K562 (cell line): ENCODE results near the gene PDZRN4. TPM values are rescaled to one million over a fixed set of nuclear protein-coding genes. Genes with fewer than 3 reads are reported as not detected.

Experiments used
- ATAC-seq: fragments of 200-7000 bp; cut with Tn5 transposase; 3 replicates; pipeline ENCODE4 v1.9.1; 2020; ENCODE audit warnings: moderate library complexity
- BruUV-seq: library from RNA; stranded (reverse); fragments of 400-500 nt; replicated peaks from 2 replicates; lab custom pipeline; 2021; lab: Mats Ljungman, UMichigan
- CTCF ChIA-PET: fragments of 300-600 bp; formaldehyde crosslinking; extraction: SDS; loops from one replicate; lab custom pipeline; 2021; ENCODE audit warnings: low intra/inter-chr PET ratio; lab: Yijun Ruan, JAX
- POLR2A ChIA-PET: fragments of 300-600, 350-650 bp; sonication (Branson Sonifier 250); formaldehyde crosslinking; extraction: SDS; loops from one replicate; lab custom pipeline; 2021; ENCODE audit warnings: antibody characterized with exemption, inconsistent platforms; lab: Yijun Ruan, JAX
- DNase-seq, 4 experiments: peaks; one replicate each; pipeline versions ENCODE4 v3.0.0 to v3.0.0-alpha.2; 2011 to 2018; ENCODE audit warnings: low spot score in 3 of 4, mixed read lengths in 3 of 4; ENCODE audit errors: extremely low read depth in 1 of 4
- FAIRE-seq: peaks from 2 replicates; lab custom pipeline; 2011; peaks lifted over from hg19 to GRCh38; lab: Jason Lieb, UNC
- H2AFZ ChIP-seq: 2 replicates; pipeline ENCODE4 v1.6.0; 2011; ENCODE audit warnings: low read depth, low read length, control low read depth, inconsistent platforms
- H3K27ac ChIP-seq: fragments of 200-600 bp; 3 replicates; pipeline ENCODE4 v1.8.0; 2011; ENCODE audit warnings: low read depth, mild to moderate bottlenecking, control low read depth, inconsistent platforms, low read length, moderate library complexity, mixed read lengths; ENCODE audit errors: extremely low read depth
- H3K27me3 ChIP-seq, 2 experiments: fragments of 300-600 bp in 1 of 2; 2 replicates in 1 of 2; 3 replicates in 1 of 2; pipeline versions ENCODE4 v1.6.0 to v1.8.0; 2011; ENCODE audit warnings: inconsistent platforms in 2 of 2, low read length in 2 of 2, mild to moderate bottlenecking in 1 of 2, mixed read lengths in 1 of 2, moderate library complexity in 1 of 2; ENCODE audit not compliant: control insufficient read depth in 2 of 2, insufficient read depth in 2 of 2
- H3K36me3 ChIP-seq: fragments of 300-600 bp; 3 replicates; pipeline ENCODE4 v1.8.0; 2011; ENCODE audit warnings: mild to moderate bottlenecking, low read length, inconsistent platforms; ENCODE audit not compliant: control insufficient read depth, insufficient read depth
- H3K4me1 ChIP-seq, 2 experiments: fragments of 200-600 bp in 1 of 2; replicated peaks in 1 of 2; 2 replicates in 1 of 2; 3 replicates in 1 of 2; pipeline versions ENCODE4 v1.5.1 to v1.8.0; 2011; ENCODE audit warnings: inconsistent platforms in 2 of 2, low read length in 2 of 2, mild to moderate bottlenecking in 1 of 2, mixed read lengths in 1 of 2, moderate library complexity in 1 of 2; ENCODE audit not compliant: control insufficient read depth in 2 of 2, insufficient read depth in 2 of 2
- H3K4me2 ChIP-seq: 2 replicates; pipeline ENCODE4 v1.6.1; 2011; ENCODE audit warnings: low read length, control low read depth, inconsistent platforms, mixed read lengths; ENCODE audit not compliant: insufficient read depth
- H3K4me3 ChIP-seq: fragments of 200-600 bp; sonication (generic), shearing (Covaris generic); 2 replicates; pipeline ENCODE4 v1.5.1; 2016; ENCODE audit warnings: control low read depth, inconsistent platforms
- H3K79me2 ChIP-seq: fragments of 200-600 bp; 3 replicates; pipeline ENCODE4 v1.8.0; 2011; ENCODE audit warnings: low read length, inconsistent platforms; ENCODE audit not compliant: control insufficient read depth, insufficient read depth
- H3K9ac ChIP-seq, 2 experiments: 2 replicates each; pipeline versions ENCODE4 v1.6.0 to v1.6.1; 2011; ENCODE audit warnings: low read depth in 2 of 2, low read length in 2 of 2, control low read depth in 1 of 2, inconsistent platforms in 1 of 2, mild to moderate bottlenecking in 1 of 2, mixed read lengths in 1 of 2; ENCODE audit not compliant: insufficient read depth in 1 of 2
- H3K9me1 ChIP-seq: one replicate; pipeline ENCODE4 v1.6.0; 2011; ENCODE audit warnings: inconsistent platforms, mild to moderate bottlenecking, low read length, moderate library complexity; ENCODE audit not compliant: control insufficient read depth, insufficient read depth
- H3K9me3 ChIP-seq: replicated peaks from 2 replicates; pipeline ENCODE4 v1.5.1; 2011; ENCODE audit warnings: low read depth, low read length, inconsistent platforms; ENCODE audit not compliant: control insufficient read depth, insufficient read depth
- H4K20me1 ChIP-seq: replicated peaks from 2 replicates; pipeline ENCODE4 v1.6.1; 2011; ENCODE audit warnings: low read length, inconsistent platforms, mixed read lengths; ENCODE audit not compliant: control insufficient read depth, insufficient read depth
- DLX4 ChIP-seq: fragments of 250-450 bp; sonication (Bioruptor Pico); IDR thresholded peaks from 2 replicates; pipeline ENCODE4 v1.6.1; 2021; ENCODE audit warnings: mild to moderate bottlenecking
- NUFIP1 ChIP-seq: fragments of 450-650 bp; IDR thresholded peaks from 2 replicates; pipeline ENCODE4 v1.6.1; 2018; ENCODE audit not compliant: partially characterized antibody
- SRSF7 ChIP-seq: fragments of 200-400 bp; formaldehyde crosslinking; optimal IDR thresholded peaks from 2 replicates; pipeline ENCODE3; 2017; ENCODE audit warnings: mild to moderate bottlenecking, low read depth, low read length
- TFE3 ChIP-seq: fragments of 450-650 bp; formaldehyde crosslinking; IDR thresholded peaks from 2 replicates; pipeline ENCODE4 v1.4.0; 2020; ENCODE audit warnings: mild to moderate bottlenecking, mixed read lengths
- THAP7 ChIP-seq: fragments of 250-450 bp; sonication (Bioruptor Pico); IDR thresholded peaks from 2 replicates; pipeline ENCODE4 v1.5.0; 2021
- ZNF318 ChIP-seq, 2 experiments: fragments of 450-650 bp; IDR thresholded peaks; 2 replicates each; pipeline ENCODE4 v1.6.1; 2016; ENCODE audit warnings: mild to moderate bottlenecking in 2 of 2, borderline replicate concordance in 1 of 2, low read depth in 1 of 2, moderate library complexity in 1 of 2
- ZNF431 ChIP-seq: sonication (generic); formaldehyde crosslinking; IDR thresholded peaks from 2 replicates; pipeline ENCODE4 v1.8.0; 2022; ENCODE audit warnings: mild to moderate bottlenecking, missing genetic modification reagents
- ZNF57 ChIP-seq: fragments of 450-650 bp; formaldehyde crosslinking; IDR thresholded peaks from 2 replicates; pipeline ENCODE4 v1.4.0; 2020; ENCODE audit warnings: mild to moderate bottlenecking, moderate library complexity
- WGBS: fragments of 100-300 bp; shearing (Covaris generic); methylation state at CpG from one replicate; pipeline ENCODE4 v1.1.6; 2016; ENCODE audit warnings: low coverage, mixed read lengths; ENCODE audit not compliant: insufficient coverage; ENCODE audit errors: missing lambda C conversion rate; 5-methylcytosine and 5-hydroxymethylcytosine counted together
- in situ Hi-C: fragments of 300-500 bp; cut with MboI; formaldehyde crosslinking; loops from 4 replicates; pipeline ENCODE4 v1.15.0; 2018; ENCODE audit warnings: inconsistent platforms, mixed read lengths
- intact Hi-C: fragments of 100-400 bp; cut with micrococcal nuclease; formaldehyde crosslinking; loops from 2 replicates; pipeline ENCODE4 v1.14.2; 2022
- polyA plus RNA-seq, 8 experiments: library from polyadenylated mRNA; depleted of rRNA in 4 of 8; stranded (reverse) in 5 of 8; unstranded in 3 of 8; fragments of >200 nt; fragmentation: Nextera tagmentation in 2 of 8; fragmentation: Illumina TruSeq in 1 of 8; extraction: Ambion mirVana in 2 of 8; extraction: Trizol in 1 of 8; gene quantifications; 2 replicates each; pipeline versions ENCODE4 v1.2.1 to v1.2.3, GENCODE V29; 2011 to 2014; ENCODE audit warnings: inconsistent platforms in 1 of 8, missing spikeins in 1 of 8
- total RNA-seq, 7 experiments: library from RNA; depleted of rRNA in 6 of 7; stranded (reverse); fragments of >200 nt in 6 of 7; fragmentation: Illumina TruSeq in 2 of 7; extraction: Trizol in 2 of 7; gene quantifications; 2 replicates each; pipeline versions ENCODE4 v1.2.1 to v1.2.3, GENCODE V29; 2011 to 2021; ENCODE audit warnings: low replicate concordance in 1 of 7
- TF ChIP-seq, protein P1 (sequence below): fragments of 450-650 bp; formaldehyde crosslinking; IDR thresholded peaks from 2 replicates; pipeline ENCODE4 v1.4.0; 2022; ENCODE audit warnings: missing genetic modification characterization

PDZRN4 gene
- total and polyA plus RNA-seq, 9 of the 15 experiments (the other 6 are each of a cell fraction or from before 2014, with no cell fraction given), result not detected

GRCh38 chr12:41548926-41549325 lies 360.8 kb downstream of the PDZRN4 start:
- no peak overlapping the region for H3K4me3 ChIP-seq
- FAIRE-seq (no peak), DNase-seq (no peak), ATAC-seq (no peak)
- no peaks in the 10 kb centered on the region for H3K9me1 ChIP-seq
- no TSS peak for BruUV-seq
- H3K9ac ChIP-seq, result no peak overlapping the region
- no peak overlapping the region for H3K4me2 ChIP-seq
- no peaks in the 10 kb centered on the region for H3K4me1 ChIP-seq
- no peaks in the 10 kb centered on the region for H3K27me3 ChIP-seq
- H3K79me2 ChIP-seq, result no peaks in the 10 kb centered on the region
- H2AFZ ChIP-seq, result no peak overlapping the region
- CTCF ChIA-PET, result no interaction called here
- TF ChIP-seq NUFIP1, result no peak
- TF ChIP-seq ZNF431, result no peak
- TF ChIP-seq SRSF7, result no peak
- no peak for TF ChIP-seq DLX4 (CRISPR knock-in tag)
- no peak for TF ChIP-seq TFE3
- TF ChIP-seq, protein P1, sequence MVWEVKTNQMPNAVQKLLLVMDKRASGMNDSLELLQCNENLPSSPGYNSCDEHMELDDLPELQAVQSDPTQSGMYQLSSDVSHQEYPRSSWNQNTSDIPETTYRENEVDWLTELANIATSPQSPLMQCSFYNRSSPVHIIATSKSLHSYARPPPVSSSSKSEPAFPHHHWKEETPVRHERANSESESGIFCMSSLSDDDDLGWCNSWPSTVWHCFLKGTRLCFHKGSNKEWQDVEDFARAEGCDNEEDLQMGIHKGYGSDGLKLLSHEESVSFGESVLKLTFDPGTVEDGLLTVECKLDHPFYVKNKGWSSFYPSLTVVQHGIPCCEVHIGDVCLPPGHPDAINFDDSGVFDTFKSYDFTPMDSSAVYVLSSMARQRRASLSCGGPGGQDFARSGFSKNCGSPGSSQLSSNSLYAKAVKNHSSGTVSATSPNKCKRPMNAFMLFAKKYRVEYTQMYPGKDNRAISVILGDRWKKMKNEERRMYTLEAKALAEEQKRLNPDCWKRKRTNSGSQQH (CRISPR knock-in tag), result no peak
- TF ChIP-seq ZNF57 (CRISPR knock-in tag), result no peak
- no peak for TF ChIP-seq THAP7 (CRISPR knock-in tag)
- no peak for TF ChIP-seq ZNF318 (IDR thresholded peaks at IDR 0.05; ENCODE audit: borderline replicate concordance in 1 of 2, low read depth in 1 of 2)
- H4K20me1 ChIP-seq, result no peaks in the 10 kb centered on the region
- H3K36me3 ChIP-seq, result no peaks in the 10 kb centered on the region
- H3K27ac ChIP-seq, result no peak overlapping the region
- in situ Hi-C loops (no loop called here), intact Hi-C loops (no loop called here)
- WGBS, result 0% methylated on average over 4 of the region's 4 CpGs
- no peaks in the 10 kb centered on the region for H3K9me3 ChIP-seq
- POLR2A ChIA-PET, result no interaction called here
